Ovary (tissue), 3 donors: ENCODE data around the gene INPP1.

Source experiments
- EP300 ChIP-seq: sonication (generic); formaldehyde crosslinking; IDR thresholded peaks from one replicate; pipeline ENCODE4 v1.6.1; 2017; ENCODE audit warnings: antibody characterized with exemption
- POLR2A ChIP-seq: fragments of 450-650 bp; IDR thresholded peaks from one replicate; pipeline ENCODE4 v1.6.1; 2017; ENCODE audit warnings: antibody characterized with exemption, mild to moderate bottlenecking, moderate library complexity
- TF ChIP-seq, protein P1 (sequence below), 3 donors: fragments of 450-650 bp in 2 of 3; fragments of 200-600 bp in 1 of 3; IDR thresholded peaks; one replicate each; pipeline versions ENCODE4 v1.5.1 to v1.8.0; 2016 to 2022; ENCODE audit warnings: antibody characterized with exemption in 3 of 3, mild to moderate bottlenecking in 1 of 3
- donor health status: DM: no; HTN: no; CAD: no.

DNA sequence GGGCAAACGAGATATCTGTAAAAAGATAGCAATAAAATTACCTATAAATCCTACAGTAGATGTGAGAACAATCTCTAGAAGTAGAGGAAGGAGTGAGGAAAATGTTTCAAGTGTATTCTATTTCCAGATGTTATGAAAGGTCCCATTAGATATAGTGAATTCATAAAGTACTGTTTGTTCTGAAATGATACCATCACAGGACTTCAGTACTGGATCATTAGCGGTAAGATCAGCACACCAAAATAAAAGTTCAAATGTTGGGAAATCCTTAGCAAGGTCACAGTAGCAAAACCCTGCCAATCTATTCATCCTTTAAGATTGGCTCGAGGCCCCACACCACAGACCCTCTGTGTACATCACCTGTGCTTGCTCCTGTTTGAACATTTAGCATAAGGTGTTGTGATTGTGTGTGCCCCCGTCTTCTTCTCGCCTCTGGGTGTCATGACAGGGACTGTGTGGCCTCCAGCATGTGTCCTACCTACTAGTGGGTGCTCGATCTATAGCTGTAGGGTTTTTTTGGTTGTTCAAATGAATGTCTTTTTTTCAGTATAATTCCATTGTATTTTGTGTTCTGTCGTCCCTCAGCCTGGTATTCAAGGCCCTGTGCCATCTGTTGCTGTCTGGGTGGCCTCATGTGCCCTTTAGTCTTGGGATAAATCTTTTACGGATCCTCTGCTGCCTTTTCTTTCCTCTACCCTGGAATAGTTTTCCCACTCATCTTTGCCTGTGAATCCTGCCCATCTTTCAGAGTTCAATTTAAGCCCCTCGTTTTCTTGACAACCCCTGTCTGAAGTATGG lies 73.9 kb downstream of the INPP1 start:
- no peak for TF ChIP-seq POLR2A
- TF ChIP-seq EP300, result no peak
- TF ChIP-seq, protein P1, sequence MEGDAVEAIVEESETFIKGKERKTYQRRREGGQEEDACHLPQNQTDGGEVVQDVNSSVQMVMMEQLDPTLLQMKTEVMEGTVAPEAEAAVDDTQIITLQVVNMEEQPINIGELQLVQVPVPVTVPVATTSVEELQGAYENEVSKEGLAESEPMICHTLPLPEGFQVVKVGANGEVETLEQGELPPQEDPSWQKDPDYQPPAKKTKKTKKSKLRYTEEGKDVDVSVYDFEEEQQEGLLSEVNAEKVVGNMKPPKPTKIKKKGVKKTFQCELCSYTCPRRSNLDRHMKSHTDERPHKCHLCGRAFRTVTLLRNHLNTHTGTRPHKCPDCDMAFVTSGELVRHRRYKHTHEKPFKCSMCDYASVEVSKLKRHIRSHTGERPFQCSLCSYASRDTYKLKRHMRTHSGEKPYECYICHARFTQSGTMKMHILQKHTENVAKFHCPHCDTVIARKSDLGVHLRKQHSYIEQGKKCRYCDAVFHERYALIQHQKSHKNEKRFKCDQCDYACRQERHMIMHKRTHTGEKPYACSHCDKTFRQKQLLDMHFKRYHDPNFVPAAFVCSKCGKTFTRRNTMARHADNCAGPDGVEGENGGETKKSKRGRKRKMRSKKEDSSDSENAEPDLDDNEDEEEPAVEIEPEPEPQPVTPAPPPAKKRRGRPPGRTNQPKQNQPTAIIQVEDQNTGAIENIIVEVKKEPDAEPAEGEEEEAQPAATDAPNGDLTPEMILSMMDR (IDR thresholded peaks at IDR 0.05), result no peak
